H1 (cell line): ENCODE data around the gene MUC22. TPM values are rescaled to one million over a fixed set of nuclear protein-coding genes. Genes with fewer than 3 reads are reported as not detected.

ENCODE experiments used
- CTCF ChIA-PET: fragments of 300-600 bp; sonication (Branson Sonifier 250); formaldehyde crosslinking; loops from one replicate; lab custom pipeline; 2021; ENCODE audit not compliant: partially characterized antibody; lab: Charles Lee
- POLR2A ChIA-PET: fragments of 300-600 bp; sonication (Branson Sonifier 250); formaldehyde crosslinking; loops from one replicate; lab custom pipeline; 2021; ENCODE audit warnings: inconsistent platforms; ENCODE audit not compliant: partially characterized antibody; lab: Charles Lee
- DNase-seq, 2 experiments: peaks; one replicate each; pipeline versions ENCODE4 v3.0.0 to v3.0.0-alpha.2; 2010 to 2022; ENCODE audit warnings: low spot score in 2 of 2, low read depth in 1 of 2, mixed read lengths in 1 of 2
- FAIRE-seq: peaks from 2 replicates; lab custom pipeline; 2011; peaks lifted over from hg19 to GRCh38; lab: Jason Lieb, UNC
- H2AFZ ChIP-seq: 2 replicates; pipeline ENCODE4 v1.8.1; 2012; ENCODE audit warnings: low read length, inconsistent platforms
- H2AK5ac ChIP-seq: 2 replicates; pipeline ENCODE4 v1.6.1; 2013; ENCODE audit warnings: low read depth, low read length
- H2BK120ac ChIP-seq: replicated peaks from 2 replicates; pipeline ENCODE3; 2013; ENCODE audit warnings: low read depth, low read length, inconsistent platforms
- H2BK12ac ChIP-seq: 2 replicates; pipeline ENCODE4 v1.6.1; 2013; ENCODE audit warnings: low read depth, low read length
- H2BK15ac ChIP-seq: 2 replicates; pipeline ENCODE4 v1.6.1; 2013; ENCODE audit warnings: low read length
- H2BK20ac ChIP-seq: 2 replicates; pipeline ENCODE4 v1.6.1; 2013; ENCODE audit warnings: low read length
- H2BK5ac ChIP-seq: 2 replicates; pipeline ENCODE4 v1.6.1; 2013; ENCODE audit warnings: low read depth, low read length
- H3K14ac ChIP-seq: 2 replicates; pipeline ENCODE4 v1.6.1; 2013; ENCODE audit warnings: inconsistent platforms; ENCODE audit not compliant: insufficient read length
- H3K18ac ChIP-seq: 2 replicates; pipeline ENCODE4 v1.6.1; 2013; ENCODE audit warnings: low read length; ENCODE audit errors: extremely low read depth
- H3K23ac ChIP-seq: 2 replicates; pipeline ENCODE4 v1.6.1; 2013; ENCODE audit warnings: inconsistent platforms; ENCODE audit not compliant: insufficient read length
- H3K23me2 ChIP-seq: 2 replicates; pipeline ENCODE4 v1.6.1; 2013; ENCODE audit warnings: low read depth, low read length
- H3K27ac ChIP-seq: 2 replicates; pipeline ENCODE4 v1.6.1; 2011; ENCODE audit warnings: low read depth, low read length, inconsistent platforms
- H3K27me3 ChIP-seq, 4 experiments: replicated peaks in 1 of 4; 1 replicate in 1 of 4; 2 replicates in 3 of 4; pipeline versions ENCODE4 v1.6.1 to v1.8.1; 2011 to 2013; ENCODE audit warnings: low read length in 3 of 4, mild to moderate bottlenecking in 3 of 4, inconsistent platforms in 2 of 4, mixed read lengths in 2 of 4, moderate library complexity in 1 of 4; ENCODE audit not compliant: control insufficient read depth in 3 of 4, insufficient read depth in 3 of 4; ENCODE audit errors: extremely low read depth in 1 of 4
- H3K36me3 ChIP-seq, 4 experiments: 2 replicates each; pipeline versions ENCODE4 v1.6.1 to v1.8.1; 2011 to 2013; ENCODE audit warnings: mild to moderate bottlenecking in 4 of 4, low read length in 3 of 4, moderate library complexity in 2 of 4, control low read depth in 1 of 4, inconsistent platforms in 1 of 4; ENCODE audit not compliant: insufficient read depth in 4 of 4, control insufficient read depth in 2 of 4
- H3K4ac ChIP-seq: replicated peaks from 2 replicates; pipeline ENCODE3; 2013; ENCODE audit warnings: low read length, low read depth, mixed read lengths, inconsistent platforms; ENCODE audit not compliant: insufficient read length
- H3K4me1 ChIP-seq, 4 experiments: replicated peaks in 1 of 4; 1 replicate in 1 of 4; 2 replicates in 3 of 4; pipeline versions ENCODE4 v1.6.1 to v1.8.1; 2011 to 2013; ENCODE audit warnings: low read length in 3 of 4, inconsistent platforms in 2 of 4, mixed read lengths in 1 of 4; ENCODE audit not compliant: insufficient read depth in 4 of 4, control insufficient read depth in 3 of 4
- H3K4me2 ChIP-seq, 2 experiments: 2 replicates each; pipeline versions ENCODE4 v1.6.1 to v1.8.1; 2011 to 2013; ENCODE audit warnings: low read depth in 2 of 2, low read length in 2 of 2, control low read depth in 1 of 2, inconsistent platforms in 1 of 2, mild to moderate bottlenecking in 1 of 2; ENCODE audit not compliant: insufficient read depth in 1 of 2
- H3K4me3 ChIP-seq, 4 experiments: fragments of 200-600, 300-600 bp in 1 of 4; sonication (generic), shearing (Covaris generic), sonication (Bioruptor Twin) in 1 of 4; 2 replicates each; pipeline versions ENCODE4 v1.5.1 to v1.8.1; 2011 to 2016; ENCODE audit warnings: low read length in 4 of 4, low read depth in 3 of 4, control low read depth in 2 of 4, inconsistent platforms in 2 of 4, mild to moderate bottlenecking in 2 of 4, mixed read lengths in 1 of 4, moderate library complexity in 1 of 4; ENCODE audit not compliant: insufficient read depth in 2 of 4; ENCODE audit errors: extremely low read depth in 1 of 4
- H3K56ac ChIP-seq: replicated peaks from 2 replicates; pipeline ENCODE3; 2013; ENCODE audit warnings: low read depth, mild to moderate bottlenecking, mixed read lengths, low read length, inconsistent platforms; ENCODE audit not compliant: insufficient read length
- H3K79me1 ChIP-seq: 2 replicates; pipeline ENCODE4 v1.6.1; 2013; ENCODE audit warnings: low read depth, low read length, control low read depth
- H3K79me2 ChIP-seq, 2 experiments: 2 replicates each; pipeline versions ENCODE4 v1.6.1 to v1.8.1; 2012 to 2013; ENCODE audit warnings: low read length in 2 of 2, mild to moderate bottlenecking in 2 of 2, inconsistent platforms in 1 of 2; ENCODE audit not compliant: insufficient read depth in 2 of 2, control insufficient read depth in 1 of 2
- H3K9ac ChIP-seq, 4 experiments: replicated peaks in 1 of 4; 1 replicate in 1 of 4; 2 replicates in 3 of 4; pipeline versions ENCODE4 v1.6.1 to v1.8.1; 2011 to 2013; ENCODE audit warnings: low read depth in 3 of 4, low read length in 3 of 4, control low read depth in 2 of 4, mild to moderate bottlenecking in 2 of 4, moderate library complexity in 2 of 4, inconsistent platforms in 1 of 4; ENCODE audit errors: extremely low read depth in 1 of 4
- H3K9me3 ChIP-seq, 2 experiments: 2 replicates each; pipeline versions ENCODE4 v1.6.1 to v1.8.1; 2012 to 2013; ENCODE audit warnings: mild to moderate bottlenecking in 2 of 2, moderate library complexity in 2 of 2, control low read depth in 1 of 2, inconsistent platforms in 1 of 2, low read depth in 1 of 2, low read length in 1 of 2, mixed read lengths in 1 of 2; ENCODE audit not compliant: insufficient read depth in 2 of 2
- H4K20me1 ChIP-seq, 2 experiments: replicated peaks in 1 of 2; 2 replicates each; pipeline versions ENCODE3 to v1.8.1; 2011 to 2013; ENCODE audit warnings: inconsistent platforms in 2 of 2, low read length in 2 of 2, mild to moderate bottlenecking in 1 of 2; ENCODE audit not compliant: insufficient read depth in 2 of 2, control insufficient read depth in 1 of 2
- H4K5ac ChIP-seq: 2 replicates; pipeline ENCODE4 v1.6.1; 2013; ENCODE audit warnings: low read length, low read depth, mixed read lengths, inconsistent platforms; ENCODE audit not compliant: insufficient read length
- H4K8ac ChIP-seq: 2 replicates; pipeline ENCODE4 v1.8.0; 2013; ENCODE audit warnings: mild to moderate bottlenecking, moderate library complexity, low read length, inconsistent platforms; ENCODE audit not compliant: insufficient read depth; ENCODE audit errors: extremely low read depth
- H4K91ac ChIP-seq: replicated peaks from 2 replicates; pipeline ENCODE3; 2013; ENCODE audit warnings: low read length, mixed read lengths, inconsistent platforms; ENCODE audit not compliant: insufficient read length
- ASH2L ChIP-seq: fragments of 200-600, 300-600 bp; sonication (generic); IDR thresholded peaks from one replicate; pipeline ENCODE4 v1.7.1; 2017; ENCODE audit warnings: low read length
- BCL11A ChIP-seq, 2 experiments: IDR thresholded peaks; one replicate each; pipeline ENCODE4 v1.6.1; 2011; ENCODE audit warnings: low read depth in 2 of 2, low read length in 2 of 2, mild to moderate bottlenecking in 2 of 2
- BRCA1 ChIP-seq: IDR thresholded peaks from 2 replicates; pipeline ENCODE4 v1.6.1; 2012; ENCODE audit warnings: low read depth, low read length, improper control_type of control experiment
- CBX5 ChIP-seq: fragments of 300-800, 300-1000 bp; sonication (generic); IDR thresholded peaks from 2 replicates; pipeline ENCODE4 v1.7.1; 2016; ENCODE audit warnings: antibody characterized with exemption, low read length, low read depth
- CBX8 ChIP-seq: fragments of 300-800, 300-1000 bp; sonication (generic); IDR thresholded peaks from 2 replicates; pipeline ENCODE4 v1.7.1; 2016; ENCODE audit warnings: low read depth, low read length, borderline replicate concordance
- CHD2 ChIP-seq: IDR thresholded peaks from 2 replicates; pipeline ENCODE4 v1.6.1; 2012; ENCODE audit warnings: low read length, improper control_type of control experiment
- CREB1 ChIP-seq: IDR thresholded peaks from 2 replicates; pipeline ENCODE4 v1.6.1; 2012; ENCODE audit warnings: inconsistent platforms
- EGR1 ChIP-seq: IDR thresholded peaks from 2 replicates; pipeline ENCODE4 v1.6.1; 2011; ENCODE audit warnings: low read depth, low read length, borderline replicate concordance
- KDM1A ChIP-seq: fragments of 200-600, 300-600 bp; sonication (generic); IDR thresholded peaks from 2 replicates; pipeline ENCODE4 v1.7.1; 2016; ENCODE audit warnings: mild to moderate bottlenecking, low read length, borderline replicate concordance
- RAD21 ChIP-seq, 2 experiments: IDR thresholded peaks in 1 of 2; conservative IDR thresholded peaks in 1 of 2; 2 replicates each; pipeline ENCODE4 v1.6.1; 2011; ENCODE audit warnings: low read depth in 2 of 2, low read length in 2 of 2, improper control_type of control experiment in 1 of 2, inconsistent platforms in 1 of 2, mild to moderate bottlenecking in 1 of 2, moderate library complexity in 1 of 2
- RNF2 ChIP-seq: fragments of 200-900, 300-1000 bp; sonication (generic); IDR thresholded peaks from 2 replicates; pipeline ENCODE4 v1.7.1; 2016; ENCODE audit warnings: borderline replicate concordance, low read depth, mild to moderate bottlenecking, antibody characterized with exemption, low read length; ENCODE audit not compliant: poor library complexity, severe bottlenecking; ENCODE audit errors: missing control alignments
- SP2 ChIP-seq: IDR thresholded peaks from 2 replicates; pipeline ENCODE4 v1.6.1; 2012; ENCODE audit warnings: mild to moderate bottlenecking, low read length, inconsistent platforms
- TAF7 ChIP-seq: optimal IDR thresholded peaks from 2 replicates; pipeline ENCODE3; 2011; ENCODE audit warnings: low read depth, mild to moderate bottlenecking, inconsistent platforms, low read length, moderate library complexity, borderline replicate concordance
- TBP ChIP-seq: IDR thresholded peaks from 2 replicates; pipeline ENCODE4 v1.6.1; 2011; ENCODE audit warnings: low read depth, low read length, improper control_type of control experiment
- TCF12 ChIP-seq: IDR thresholded peaks from 2 replicates; pipeline ENCODE4 v1.6.1; 2011; ENCODE audit warnings: low read depth, mild to moderate bottlenecking, low read length
- WGBS, 2 experiments: shearing (Covaris generic) in 1 of 2; methylation state at CpG; one replicate each; pipeline versions ENCODE4 v1.1.6 to v1.1.7; 2013 to 2015; ENCODE audit warnings: low lambda C conversion rate in 2 of 2, mixed read lengths in 2 of 2, inconsistent platforms in 1 of 2, low coverage in 1 of 2, missing lambda C conversion rate in 1 of 2; ENCODE audit not compliant: insufficient replicate concordance in 2 of 2, insufficient coverage in 1 of 2, insufficient read length in 1 of 2; ENCODE audit errors: extremely low coverage in 1 of 2, missing lambda C conversion rate in 1 of 2; 5-methylcytosine and 5-hydroxymethylcytosine counted together
- polyA plus RNA-seq, 7 experiments: library from polyadenylated mRNA; depleted of rRNA in 3 of 7; stranded (reverse) in 5 of 7; unstranded in 2 of 7; fragments of >200 nt in 5 of 7; fragments of 200-250 nt in 2 of 7; gene quantifications; 1 replicate in 5 of 7; 2 replicates in 1 of 7; 4 replicates in 1 of 7; pipeline versions ENCODE4 v1.2.1 to v1.2.3, GENCODE V29; 2011 to 2013; ENCODE audit warnings: missing spikeins in 2 of 7, mixed read lengths in 2 of 7
- total RNA-seq: library from RNA; stranded (reverse); fragmentation: NEBNext Ultra II Directional; extraction: Animal tissue kit (Norgen Biotek cat#: 25700); gene quantifications from 2 replicates; pipeline ENCODE4 v1.2.1, GENCODE V29; 2021

The MUC22 gene
- total and polyA plus RNA-seq, 2 of the 8 experiments (the other 6 are each of a cell fraction or from before 2014, with no cell fraction given): 0.02 TPM; not detected in 1

- H2AFZ ChIP-seq: no peak overlapping the region
- no peak overlapping the region for H4K8ac ChIP-seq
- no peak overlapping the region for H4K5ac ChIP-seq
- no peak overlapping the region for H3K4me3 ChIP-seq
- H2BK12ac ChIP-seq: no peak overlapping the region
- 76% methylated on average over 4 of the region's 4 CpGs; no CpG with 5 or more reads in 1 of the 2 experiments for WGBS, 2 experiments
- H2BK15ac ChIP-seq: no peak overlapping the region
- no peaks in the 10 kb centered on the region for H3K79me2 ChIP-seq
- no peak overlapping the region for H3K23ac ChIP-seq
- no peak overlapping the region for H2BK20ac ChIP-seq
- H3K9me3 ChIP-seq: no peaks in the 10 kb centered on the region
- no peaks in the 10 kb centered on the region for H3K36me3 ChIP-seq
- H3K4ac ChIP-seq: no peak overlapping the region
- H3K23me2 ChIP-seq: no peaks in the 10 kb centered on the region
- ChIA-PET CTCF (interaction anchor here (0.9 to 9.2 kb wide), 5 partner anchors 21 to 226 kb away, joined by 3 to 53 read pairs (median 3); no protein-coding TSS in a partner anchor), POLR2A (no interaction called here)
- H3K27ac ChIP-seq: no peak overlapping the region
- H3K79me1 ChIP-seq: no peaks in the 10 kb centered on the region
- H4K20me1 ChIP-seq: no peaks in the 10 kb centered on the region
- no peak overlapping the region for H3K18ac ChIP-seq
- no peak overlapping the region for H2AK5ac ChIP-seq
- H4K91ac ChIP-seq: no peak overlapping the region
- no peak overlapping the region for H2BK5ac ChIP-seq
- no peak overlapping the region for H2BK120ac ChIP-seq
- DNase-seq: no peak
- no peak overlapping the region for H3K56ac ChIP-seq
- H3K9ac ChIP-seq: no peak overlapping the region
- no peak for FAIRE-seq
- no peaks in the 10 kb centered on the region; a peak in 1 of 7 replicates for H3K27me3 ChIP-seq
- no peaks in the 10 kb centered on the region for H3K4me1 ChIP-seq
- no peak overlapping the region for H3K14ac ChIP-seq
- no peak overlapping the region for H3K4me2 ChIP-seq
- TF ChIP-seq EGR1 (no peak), SP2 (no peak), BRCA1 (no peak), TBP (no peak), TAF7 (no peak), ASH2L (no peak), RNF2 (no peak), KDM1A (no peak), CBX8 (no peak), CBX5 (no peak), TCF12 (no peak), BCL11A (IDR thresholded peaks at IDR 0.05; ENCODE audit: low read depth in 2 of 2, low read length in 2 of 2) (no peak), RAD21 (IDR thresholded peaks at IDR 0.05 in 1 of 2, conservative IDR thresholded peaks at IDR 0.05 in 1 of 2; ENCODE audit: low read depth in 2 of 2, low read length in 2 of 2) (no peak), CHD2 (no peak), CREB1 (no peak)
Measured at GRCh38 chr6:31048099-31048498, 37.8 kb downstream of the MUC22 start.
